ENCODE results near the gene ICOS. TPM values are rescaled to one million over a fixed set of nuclear protein-coding genes. Genes with fewer than 3 reads are reported as not detected.

ICOS gene
- total and polyA plus RNA-seq, 2 of the 4 experiments (the other 2 are of a cell fraction): not detected

DNA sequence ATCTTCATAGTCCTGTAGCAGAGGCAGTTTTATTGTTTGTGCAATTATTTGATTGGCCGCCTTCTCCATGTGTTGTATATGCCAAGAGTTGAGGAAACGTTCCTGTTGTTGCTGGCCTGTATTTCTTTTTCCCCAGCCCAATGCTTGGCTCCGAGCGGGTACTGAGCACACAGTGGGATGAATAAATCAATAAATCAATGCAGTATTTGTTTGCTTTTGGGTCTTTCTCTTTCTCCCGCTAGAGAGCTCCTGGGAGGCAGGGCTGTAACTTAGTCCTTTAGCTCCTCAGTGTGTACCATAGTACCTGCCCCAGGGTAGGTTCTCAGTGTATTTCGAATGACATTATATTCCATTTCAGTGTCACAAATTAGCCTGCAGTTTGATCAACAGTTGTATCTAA, 71.8 kb downstream of the ICOS start:
- ATAC-seq (ENCODE audit: low read depth) (no peak), DNase-seq (no peak)
- 25% methylated on average over 2 of the region's 6 CpGs; no CpG with 5 or more reads in 1 of the 2 experiments for WGBS, 2 experiments (ENCODE audit: extremely low coverage in 2 of 2, insufficient read length in 1 of 2)
- H4K8ac ChIP-seq (ENCODE audit: low read depth in 2 of 2, low read length in 2 of 2): no peak overlapping the region
- H4K91ac ChIP-seq (ENCODE audit: insufficient read depth, low read depth, low read length): no peak overlapping the region
- no peak overlapping the region for H3K14ac ChIP-seq (replicated peaks; ENCODE audit: low read depth, low read length)
- H2AK5ac ChIP-seq (ENCODE audit: low read depth, low read length): no peak overlapping the region
- no peaks in the 10 kb centered on the region for H3K36me3 ChIP-seq (ENCODE audit: control insufficient read depth, insufficient read depth, low read length)
- H2BK15ac ChIP-seq (ENCODE audit: low read depth, low read length): no peak overlapping the region
- no peak overlapping the region for H3K9ac ChIP-seq (ENCODE audit: low read depth, low read length)
- no peak overlapping the region for H3K23ac ChIP-seq (ENCODE audit: low read depth, low read length)
- H2BK5ac ChIP-seq (ENCODE audit: low read depth, low read length, poor library complexity, severe bottlenecking): no peak overlapping the region
- H4K20me1 ChIP-seq (ENCODE audit: insufficient read depth, low read length): no peaks in the 10 kb centered on the region
- H4K5ac ChIP-seq (ENCODE audit: low read depth, low read length): no peak overlapping the region
- no peak overlapping the region for H2AFZ ChIP-seq (replicated peaks; ENCODE audit: low read length, poor library complexity)
- H3K27ac ChIP-seq (ENCODE audit: insufficient read depth, low read length): no peak overlapping the region
- no peak overlapping the region for H3K56ac ChIP-seq (ENCODE audit: extremely low read depth, insufficient read depth, low read length)
- no peak overlapping the region for H3K4ac ChIP-seq (ENCODE audit: low read depth, low read length)
- POLR2A ChIA-PET (ENCODE audit: unreplicated experiment): no interaction called here
- H2AK9ac ChIP-seq (replicated peaks; ENCODE audit: low read depth, low read length, poor library complexity): no peak overlapping the region
- no peak overlapping the region for H3K18ac ChIP-seq (ENCODE audit: low read depth, low read length)
- H2BK120ac ChIP-seq (ENCODE audit: low read depth, low read length): no peak overlapping the region
- no peaks in the 10 kb centered on the region for H3K4me1 ChIP-seq (ENCODE audit: control insufficient read depth, insufficient read depth, low read length)
- TF ChIP-seq MXI1 (IDR thresholded peaks at IDR 0.05; ENCODE audit: borderline replicate concordance, low read depth, low read length) (no peak), POLR2A (IDR thresholded peaks at IDR 0.05; ENCODE audit: low read depth, low read length) (no peak), NFE2L2 (IDR thresholded peaks at IDR 0.05; ENCODE audit: low read depth, low read length) (no peak), MAFK (IDR thresholded peaks at IDR 0.05; ENCODE audit: low read depth, low read length) (no peak)
- TF ChIP-seq, protein P1, sequence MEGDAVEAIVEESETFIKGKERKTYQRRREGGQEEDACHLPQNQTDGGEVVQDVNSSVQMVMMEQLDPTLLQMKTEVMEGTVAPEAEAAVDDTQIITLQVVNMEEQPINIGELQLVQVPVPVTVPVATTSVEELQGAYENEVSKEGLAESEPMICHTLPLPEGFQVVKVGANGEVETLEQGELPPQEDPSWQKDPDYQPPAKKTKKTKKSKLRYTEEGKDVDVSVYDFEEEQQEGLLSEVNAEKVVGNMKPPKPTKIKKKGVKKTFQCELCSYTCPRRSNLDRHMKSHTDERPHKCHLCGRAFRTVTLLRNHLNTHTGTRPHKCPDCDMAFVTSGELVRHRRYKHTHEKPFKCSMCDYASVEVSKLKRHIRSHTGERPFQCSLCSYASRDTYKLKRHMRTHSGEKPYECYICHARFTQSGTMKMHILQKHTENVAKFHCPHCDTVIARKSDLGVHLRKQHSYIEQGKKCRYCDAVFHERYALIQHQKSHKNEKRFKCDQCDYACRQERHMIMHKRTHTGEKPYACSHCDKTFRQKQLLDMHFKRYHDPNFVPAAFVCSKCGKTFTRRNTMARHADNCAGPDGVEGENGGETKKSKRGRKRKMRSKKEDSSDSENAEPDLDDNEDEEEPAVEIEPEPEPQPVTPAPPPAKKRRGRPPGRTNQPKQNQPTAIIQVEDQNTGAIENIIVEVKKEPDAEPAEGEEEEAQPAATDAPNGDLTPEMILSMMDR (conservative IDR thresholded peaks at IDR 0.05; ENCODE audit: low read depth, low read length): no peak
- TF ChIP-seq, protein P2, sequence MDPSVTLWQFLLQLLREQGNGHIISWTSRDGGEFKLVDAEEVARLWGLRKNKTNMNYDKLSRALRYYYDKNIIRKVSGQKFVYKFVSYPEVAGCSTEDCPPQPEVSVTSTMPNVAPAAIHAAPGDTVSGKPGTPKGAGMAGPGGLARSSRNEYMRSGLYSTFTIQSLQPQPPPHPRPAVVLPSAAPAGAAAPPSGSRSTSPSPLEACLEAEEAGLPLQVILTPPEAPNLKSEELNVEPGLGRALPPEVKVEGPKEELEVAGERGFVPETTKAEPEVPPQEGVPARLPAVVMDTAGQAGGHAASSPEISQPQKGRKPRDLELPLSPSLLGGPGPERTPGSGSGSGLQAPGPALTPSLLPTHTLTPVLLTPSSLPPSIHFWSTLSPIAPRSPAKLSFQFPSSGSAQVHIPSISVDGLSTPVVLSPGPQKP (IDR thresholded peaks at IDR 0.05; ENCODE audit: borderline replicate concordance, low read depth, low read length): no peak
- H3K4me2 ChIP-seq (ENCODE audit: low read depth, low read length): no peak overlapping the region
- no peaks in the 10 kb centered on the region for H3K9me1 ChIP-seq (ENCODE audit: insufficient read depth, low read length)
- intact Hi-C loops (cut with micrococcal nuclease) (no loop called here), in situ Hi-C loops (cut with MboI; ENCODE audit: low sequenced_read_pairs) (no loop called here), dilution Hi-C loops (cut with HindIII; ENCODE audit: low sequenced_read_pairs, unreplicated experiment) (no loop called here)
- H3K4me3 ChIP-seq (ENCODE audit: insufficient read depth, low read depth, low read length): no peak overlapping the region
- BruUV-seq (replicated peaks): no TSS peak
- no peaks in the 10 kb centered on the region for H3K9me3 ChIP-seq (ENCODE audit: control insufficient read depth, insufficient read depth, low read length)
- H2BK20ac ChIP-seq (ENCODE audit: low read depth, low read length): no peak overlapping the region
- H3K79me1 ChIP-seq (ENCODE audit: low read depth in 1 of 2, low read length in 2 of 2): no peaks in the 10 kb centered on the region
- CTCF ChIA-PET: no interaction called here
- H3K27me3 ChIP-seq (ENCODE audit: control insufficient read depth, insufficient read depth, low read length): peaks cover 6% of the 10 kb centered on the region

Data from IMR-90 (cell line).